CD1c-positive myeloid dendritic cell (primary cell): ENCODE measurements around the gene GPR4.
A peak's percentile ranks its signal among the peaks of the same experiment; 100 is the strongest.

Source experiments
- DNase-seq: peaks from one replicate; pipeline ENCODE4 v3.0.0-alpha.2; 2016; ENCODE audit errors: extremely low spot score

Gene GPR4

DNA sequence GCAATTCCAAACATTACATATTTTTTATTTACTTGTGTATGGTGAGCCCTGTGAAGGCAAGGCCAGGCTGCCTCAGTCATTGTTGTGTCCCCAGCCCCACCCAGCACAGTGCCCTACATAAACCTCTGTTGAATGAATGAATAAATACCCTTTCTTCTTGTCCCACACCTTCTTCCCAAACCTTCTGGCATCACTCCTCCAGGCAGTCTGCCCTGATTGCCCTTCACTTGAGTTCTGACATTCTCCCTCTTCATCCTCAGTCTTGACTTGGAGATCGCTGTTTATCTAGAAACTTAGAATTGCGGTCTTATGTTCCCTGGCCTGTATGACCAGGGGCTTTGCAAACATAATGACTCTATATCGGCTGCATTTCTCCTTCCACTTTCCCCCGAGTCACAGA is 12.2 kb downstream of the GPR4 start:
- DNase-seq, result no peak

DNA sequence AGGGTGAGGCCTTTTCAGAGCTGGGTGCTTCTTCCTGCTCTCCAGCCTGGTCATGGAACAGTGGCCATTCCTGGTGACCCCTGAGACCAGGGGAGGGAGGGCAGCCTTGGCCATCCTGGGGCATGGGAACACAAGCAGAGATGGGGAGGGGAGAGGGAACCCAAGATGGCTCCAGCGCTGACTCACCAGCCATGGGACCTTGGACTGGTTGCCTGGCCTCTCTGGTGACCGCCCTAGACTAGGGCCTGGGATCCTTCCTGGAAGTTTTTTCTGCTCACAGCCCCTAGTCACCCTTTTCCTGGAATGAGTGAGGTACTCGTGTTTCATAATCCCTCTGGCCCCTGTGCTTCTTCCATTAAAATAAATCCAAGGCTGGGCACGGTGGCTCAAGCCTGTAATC is 14.1 kb downstream of the GPR4 start:
- peak; percentile 11 for DNase-seq

DNA sequence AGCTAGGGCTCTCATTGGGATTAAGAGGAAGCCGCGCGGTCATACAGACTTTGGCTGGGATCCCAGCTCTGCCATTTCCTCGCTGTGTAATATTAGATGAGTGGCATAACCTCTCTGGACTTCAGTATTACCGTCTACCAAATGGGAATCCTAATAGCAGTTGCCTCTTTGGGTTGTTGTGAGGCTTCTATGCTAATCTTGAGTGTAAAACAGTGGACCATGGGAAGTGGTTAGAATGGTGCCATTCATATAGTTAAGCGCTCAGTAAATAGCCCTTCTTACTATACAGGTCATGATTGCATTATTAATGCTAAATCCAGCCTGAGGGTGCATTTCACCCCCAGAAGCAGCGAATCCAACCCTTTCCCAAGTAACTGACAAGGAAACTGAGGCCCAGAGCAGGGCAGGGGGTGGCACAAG is 16.8 kb downstream of the GPR4 start:
- no peak for DNase-seq

DNA sequence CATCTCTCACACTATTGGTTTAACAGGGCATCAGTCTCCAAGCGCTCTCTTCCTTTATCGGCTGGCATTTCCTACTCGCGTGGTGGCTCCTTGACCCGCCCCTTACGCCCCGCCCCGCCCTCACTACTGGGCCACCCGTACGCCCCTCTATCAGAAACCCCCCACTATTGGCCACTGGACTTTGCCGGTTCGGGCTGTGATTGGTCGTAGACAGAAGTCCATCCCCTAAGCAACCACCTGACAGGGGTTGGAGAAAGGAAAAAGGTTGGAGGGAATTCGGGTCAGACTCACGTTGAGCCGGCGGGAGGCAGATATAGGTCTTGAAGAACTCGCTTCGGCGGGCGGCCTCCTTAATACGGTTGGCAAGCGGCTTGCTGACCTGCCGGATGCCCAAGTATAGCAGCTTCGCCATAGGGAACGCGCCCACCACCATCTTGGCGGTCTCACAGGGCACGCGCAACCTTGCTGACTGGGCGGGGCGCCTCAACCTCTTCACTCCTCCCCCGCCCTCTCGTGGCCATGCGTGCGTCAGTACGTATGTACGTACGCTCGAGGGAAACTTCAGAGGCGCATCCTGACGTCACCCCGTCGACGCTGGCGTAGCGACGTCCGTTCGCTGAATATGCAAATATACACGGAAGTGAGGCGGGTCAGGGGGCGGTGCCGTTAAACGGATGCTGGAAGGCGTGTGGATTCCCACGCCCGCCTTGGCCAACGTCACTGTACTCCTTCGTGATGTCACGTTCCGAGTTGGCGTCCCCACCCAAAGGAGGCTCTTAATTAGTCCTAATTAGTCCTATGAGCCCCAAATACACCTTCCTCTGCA is 17.5 kb downstream of the GPR4 start, which contains the start of gene OPA3:
Gene OPA3, minus strand, starts transcription at position 471 of the 826 bp plus-strand sequence. Its CDS starts 38 bp downstream, at position 433.
- DNase-seq, result peak; percentile 100

DNA sequence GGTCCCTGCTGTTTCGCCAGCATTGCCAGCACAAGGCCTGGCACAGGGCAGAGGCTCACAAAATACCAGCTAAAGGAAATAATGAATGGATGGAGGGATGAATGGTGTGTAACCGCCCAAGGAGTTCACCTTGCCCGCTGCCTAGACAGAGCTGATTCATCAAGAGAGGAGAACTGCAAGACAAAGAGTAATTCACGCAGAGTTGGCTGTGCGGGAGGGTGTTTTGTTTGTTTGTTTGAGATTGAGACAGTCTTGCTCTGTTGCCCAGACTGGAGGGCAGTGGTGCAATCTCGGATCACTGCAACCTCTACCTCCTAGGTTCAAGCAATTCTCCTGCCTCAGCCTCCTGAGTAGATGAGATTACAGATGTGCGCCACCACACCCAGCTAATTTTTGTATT is 20.4 kb downstream of the GPR4 start:
- no peak for DNase-seq

DNA sequence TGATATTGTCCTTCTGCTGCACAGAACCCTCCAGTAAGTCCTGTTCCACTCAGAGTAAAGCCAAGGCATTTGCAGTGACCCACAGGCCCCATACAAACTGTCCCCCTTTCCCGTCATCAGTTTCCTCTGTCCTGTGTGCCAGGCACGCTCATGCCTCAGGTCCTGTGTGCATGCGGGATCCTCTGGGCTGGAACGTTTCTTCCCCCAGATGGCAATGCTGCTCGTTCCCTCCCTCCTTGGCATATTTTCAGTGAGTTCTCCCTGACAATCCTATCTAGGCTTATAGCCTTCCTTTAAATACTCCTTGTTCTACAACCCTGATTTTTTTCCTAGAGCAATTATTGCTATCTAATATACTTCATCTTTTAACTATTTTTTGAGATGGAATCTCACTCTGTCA is 23.2 kb downstream of the GPR4 start:
- no peak for DNase-seq

DNA sequence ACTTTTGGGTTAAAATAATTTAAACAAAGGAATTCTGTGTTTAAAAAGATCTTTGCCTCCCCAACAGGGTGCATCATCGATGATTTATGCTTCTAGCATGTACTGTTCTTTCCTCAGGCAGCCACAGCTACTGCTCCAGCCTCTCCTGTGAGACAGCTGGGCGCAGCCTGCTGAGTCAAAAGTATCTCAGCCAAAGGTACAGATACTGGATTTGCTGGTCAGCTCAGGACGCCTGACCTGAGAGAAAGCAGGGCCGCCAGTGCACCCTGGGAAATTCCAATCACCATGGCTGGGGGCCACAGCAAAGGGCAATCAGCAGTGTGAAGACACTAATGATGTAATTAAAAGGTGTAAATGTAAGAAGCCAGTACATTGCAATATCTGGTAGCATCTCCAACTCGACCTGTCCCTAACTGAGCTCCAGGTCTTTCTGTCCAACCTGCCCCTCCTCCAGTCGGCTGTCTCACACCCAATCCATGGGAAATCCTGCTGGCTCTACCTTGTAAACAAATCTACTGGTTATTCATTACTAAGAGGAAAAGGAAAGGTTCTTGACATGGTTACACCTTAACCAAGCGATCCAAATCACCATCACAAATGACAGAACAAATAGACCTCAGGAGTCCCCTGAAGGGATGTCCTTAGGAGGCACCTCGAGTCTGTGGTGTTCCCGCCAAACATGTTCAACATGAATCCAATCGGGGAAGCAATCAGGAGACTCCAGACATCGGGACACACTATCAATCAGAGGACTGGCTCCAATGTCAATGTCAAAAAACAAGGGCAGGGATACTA is 24.7 kb downstream of the GPR4 start:
- DNase-seq, result no peak

DNA sequence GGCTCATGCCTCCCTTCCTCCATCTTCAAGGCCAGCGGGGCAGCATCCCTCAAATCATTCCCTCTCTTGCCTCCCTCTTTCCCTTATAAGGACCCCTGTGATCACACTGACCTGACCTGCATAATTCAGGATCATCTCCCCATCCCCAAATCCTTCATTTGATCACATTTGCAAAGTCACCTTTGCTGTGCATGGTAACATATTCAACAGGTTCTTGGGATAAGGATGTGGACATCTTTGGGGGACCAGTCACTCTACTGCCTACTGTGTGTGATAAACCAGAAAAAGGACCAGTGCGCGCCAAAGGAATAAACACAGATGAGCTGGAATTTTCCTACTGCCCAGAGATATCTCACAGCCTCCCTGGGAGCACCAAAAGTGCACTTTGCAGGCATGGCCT is 25.3 kb downstream of the GPR4 start:
- DNase-seq, result no peak

DNA sequence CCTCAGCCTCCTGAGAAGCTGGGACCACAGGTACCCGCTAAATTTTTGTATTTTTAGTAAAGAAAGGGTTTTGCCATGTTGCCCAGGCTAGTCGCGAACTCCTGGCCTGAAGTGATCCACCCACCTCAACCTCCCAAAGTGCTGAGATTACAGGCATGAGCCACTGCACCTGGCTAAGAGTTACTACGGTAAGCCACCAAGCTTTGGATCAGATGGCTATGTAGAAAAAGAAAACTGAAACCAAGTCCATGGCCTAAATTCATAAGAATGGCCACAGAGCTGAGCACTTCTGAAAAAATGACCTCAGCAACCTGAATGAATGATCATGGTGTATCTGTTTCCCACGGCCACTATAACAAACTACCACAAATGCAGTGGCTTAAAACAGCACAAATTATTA is 26.8 kb downstream of the GPR4 start:
- DNase-seq, result no peak

DNA sequence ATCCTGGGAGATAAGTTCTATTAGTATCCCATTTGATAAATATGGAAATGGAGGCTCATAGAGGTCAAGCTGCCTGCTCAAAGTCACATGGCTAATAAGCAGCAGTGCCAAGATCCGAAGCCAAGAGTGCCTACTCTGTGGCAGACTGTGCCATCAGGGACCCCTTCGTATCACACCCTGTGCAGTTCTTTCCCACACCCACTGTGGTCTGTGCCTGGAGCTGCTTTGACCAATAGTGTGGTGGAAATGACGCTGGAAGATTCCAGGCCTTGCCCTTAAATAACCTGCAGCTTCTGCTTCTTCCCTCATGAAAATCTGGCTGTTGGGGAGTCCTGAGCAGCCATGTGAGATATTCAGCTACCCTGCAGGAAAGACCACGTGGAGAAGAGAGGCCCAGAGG is 27.5 kb downstream of the GPR4 start:
- DNase-seq, result no peak

DNA sequence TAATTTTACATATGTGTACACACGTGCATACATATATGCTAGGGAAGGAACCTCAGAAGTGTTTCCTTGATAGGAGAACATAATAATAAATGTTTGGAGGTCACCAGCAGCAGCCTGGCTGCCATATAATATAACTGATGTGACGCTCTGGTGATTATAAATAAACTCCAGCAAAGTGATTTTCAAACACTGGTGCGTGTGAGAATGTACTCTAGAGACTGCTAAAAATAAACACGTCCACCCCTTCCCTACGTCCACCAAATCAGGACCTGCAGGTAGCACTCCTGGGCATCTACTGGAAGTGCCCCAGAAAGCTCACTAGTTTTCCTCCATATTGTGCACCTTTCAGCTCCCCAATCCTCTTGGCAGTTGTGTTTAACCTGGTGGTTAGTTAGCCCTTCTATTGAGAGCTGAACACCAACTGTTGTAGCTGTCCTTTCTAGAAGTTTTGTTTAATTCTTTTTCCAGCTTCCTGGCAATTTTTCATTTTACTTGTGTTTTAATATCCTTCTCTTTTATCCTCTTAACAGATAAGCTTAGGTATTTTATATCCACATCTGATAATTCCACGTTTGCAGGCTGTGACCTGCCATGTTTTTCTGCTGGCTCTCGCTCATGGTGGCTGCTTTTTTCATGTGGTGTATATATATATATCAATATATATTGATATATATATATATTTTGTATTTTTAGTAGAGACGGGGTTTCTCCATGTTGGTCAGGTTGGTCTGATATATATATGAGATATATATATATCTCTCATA is 30.4 kb downstream of the GPR4 start:
- DNase-seq, result no peak

DNA sequence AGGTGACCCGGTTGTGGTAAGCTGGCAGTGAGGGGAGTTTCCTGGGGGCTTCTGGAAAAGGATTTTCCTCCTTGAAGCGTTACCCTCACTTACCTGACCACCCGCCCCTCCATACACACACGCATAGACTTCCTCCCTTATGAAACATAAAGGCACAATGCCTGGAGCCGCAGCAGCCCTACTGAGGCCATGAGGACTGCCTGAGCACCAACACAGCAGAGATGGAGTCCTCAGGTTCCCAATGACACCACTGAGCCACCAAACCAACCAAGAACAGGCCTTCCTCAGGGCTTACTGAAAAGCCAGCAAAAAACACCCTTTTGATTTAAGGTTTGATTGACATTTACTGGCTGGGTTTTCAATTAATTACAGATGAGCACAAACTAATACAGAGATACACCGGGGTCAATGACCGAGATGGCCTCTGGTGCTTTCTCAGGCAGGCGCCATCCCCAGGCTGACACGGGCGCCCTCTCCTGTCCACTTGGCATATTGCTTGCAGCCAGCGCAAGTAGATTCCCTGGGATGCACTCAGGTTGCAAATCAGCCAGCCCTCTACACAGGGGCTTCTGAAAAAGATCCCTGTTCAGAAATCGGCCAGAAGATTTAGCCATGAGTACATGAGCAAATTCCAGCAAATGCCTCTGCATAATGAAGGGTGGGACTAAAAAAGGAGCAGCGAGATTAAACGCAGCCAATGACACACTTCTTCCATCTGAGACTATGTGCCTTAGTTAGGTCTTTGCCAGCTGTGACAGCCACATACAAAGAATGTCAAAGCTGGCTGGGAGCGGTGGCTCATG is 32.2 kb downstream of the GPR4 start:
- DNase-seq, result peak; percentile 59

DNA sequence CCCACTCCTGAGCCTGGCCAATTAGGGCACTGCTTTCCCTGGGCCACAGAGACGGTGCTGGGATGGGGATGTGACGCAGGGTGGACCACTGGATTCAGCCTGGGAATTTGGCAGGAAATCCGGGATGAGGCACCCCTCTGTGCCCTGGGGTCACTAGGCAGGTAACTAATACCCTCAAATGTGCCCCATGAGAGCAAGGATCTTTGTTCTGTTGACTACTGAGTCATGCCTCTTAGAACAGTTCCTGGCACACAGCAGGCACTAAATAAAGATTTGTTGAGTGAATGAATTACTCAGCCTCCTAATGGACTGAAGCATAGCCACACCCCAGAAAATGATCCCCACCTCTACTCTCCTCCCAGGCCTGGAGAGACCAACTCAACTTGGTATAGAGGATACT is 33.3 kb downstream of the GPR4 start:
- DNase-seq, result no peak

DNA sequence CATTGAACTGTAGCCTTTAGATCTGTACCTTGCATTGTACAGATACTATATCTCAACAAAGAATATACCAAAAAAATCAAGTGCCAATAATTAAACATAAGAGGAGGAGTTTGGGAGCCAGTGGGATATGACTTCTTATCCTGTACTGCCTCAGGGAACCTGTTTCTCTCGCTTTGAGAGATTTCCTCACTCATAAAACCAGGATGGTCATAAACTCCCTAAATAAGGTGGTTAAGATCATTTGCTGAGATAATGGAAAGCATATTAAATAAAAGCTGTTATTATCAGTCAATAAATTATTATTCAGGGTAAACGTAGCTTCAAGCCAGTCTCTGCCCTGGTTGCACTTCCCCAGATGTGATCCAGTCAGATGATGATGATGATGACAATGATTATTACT is 34.4 kb downstream of the GPR4 start:
- DNase-seq, result no peak

DNA sequence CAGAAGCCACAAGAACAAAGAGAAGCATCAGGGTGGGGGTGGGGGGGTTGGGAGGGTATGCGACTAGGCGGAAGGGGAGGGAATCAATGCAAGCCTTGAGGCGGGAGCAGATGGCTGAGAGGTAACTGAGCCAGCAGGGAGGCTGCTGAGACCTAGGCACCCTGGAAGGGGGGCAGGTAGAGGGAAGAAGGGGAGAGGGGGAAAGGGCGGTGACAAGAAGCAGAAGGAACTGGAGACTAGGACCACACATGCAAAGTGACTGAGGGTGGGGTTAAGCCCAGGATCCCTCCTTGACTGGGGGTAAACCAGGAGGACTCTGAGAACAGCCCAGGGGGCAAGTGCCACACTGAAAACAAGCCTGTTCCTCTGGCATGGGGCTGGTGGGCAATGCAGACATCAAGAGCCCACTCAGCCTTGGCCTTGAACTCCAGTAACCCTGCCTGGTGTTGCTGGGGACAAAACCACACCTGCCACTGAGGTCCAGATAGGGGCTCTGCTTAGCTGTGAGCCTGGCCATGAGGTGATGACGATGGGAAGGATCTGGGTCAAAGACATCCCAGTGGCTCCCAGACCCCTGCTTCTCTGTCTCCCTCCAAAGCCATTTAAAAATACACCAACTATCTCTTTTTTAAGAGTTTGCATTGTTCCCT is 37.8 kb downstream of the GPR4 start:
- DNase-seq, result no peak

DNA sequence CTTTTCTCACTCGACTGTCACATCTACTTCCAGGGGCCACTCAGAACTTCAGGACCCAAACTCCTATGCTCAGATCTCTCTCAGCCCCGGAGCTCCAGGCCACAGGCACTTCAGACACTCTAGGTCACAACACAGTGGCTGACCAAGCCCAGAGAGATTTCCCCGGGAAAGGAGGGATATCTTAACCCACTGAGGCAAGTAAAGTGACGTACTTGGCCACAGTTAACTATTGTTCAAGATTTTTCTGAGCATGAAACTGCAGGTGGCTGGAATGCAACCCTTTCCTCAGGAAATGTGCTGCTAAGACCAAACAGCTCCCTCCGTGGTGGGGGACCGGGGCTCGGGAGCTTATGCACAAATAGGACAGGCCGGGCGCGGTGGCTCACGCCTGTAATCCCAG is 41.3 kb downstream of the GPR4 start:
- no peak for DNase-seq

DNA sequence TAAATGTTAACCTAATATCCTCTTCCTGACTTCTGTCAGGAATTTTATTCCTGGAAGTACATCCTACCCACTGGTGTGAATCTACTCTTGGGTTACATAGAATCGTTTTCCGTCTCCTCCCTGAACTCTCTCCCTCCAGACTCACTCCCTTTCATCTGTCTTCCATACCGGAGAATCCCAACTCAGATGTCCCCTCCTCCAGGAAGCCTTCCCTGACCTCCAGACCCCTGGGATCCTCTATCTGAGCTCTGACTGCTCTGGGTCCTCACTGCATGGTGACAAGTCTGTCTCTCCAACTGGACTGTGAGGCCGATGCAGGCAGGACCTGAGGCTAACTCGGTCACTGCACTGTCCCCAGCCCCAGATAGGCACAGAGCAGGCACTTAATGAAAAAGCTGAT is 42.0 kb downstream of the GPR4 start:
- DNase-seq, result no peak

DNA sequence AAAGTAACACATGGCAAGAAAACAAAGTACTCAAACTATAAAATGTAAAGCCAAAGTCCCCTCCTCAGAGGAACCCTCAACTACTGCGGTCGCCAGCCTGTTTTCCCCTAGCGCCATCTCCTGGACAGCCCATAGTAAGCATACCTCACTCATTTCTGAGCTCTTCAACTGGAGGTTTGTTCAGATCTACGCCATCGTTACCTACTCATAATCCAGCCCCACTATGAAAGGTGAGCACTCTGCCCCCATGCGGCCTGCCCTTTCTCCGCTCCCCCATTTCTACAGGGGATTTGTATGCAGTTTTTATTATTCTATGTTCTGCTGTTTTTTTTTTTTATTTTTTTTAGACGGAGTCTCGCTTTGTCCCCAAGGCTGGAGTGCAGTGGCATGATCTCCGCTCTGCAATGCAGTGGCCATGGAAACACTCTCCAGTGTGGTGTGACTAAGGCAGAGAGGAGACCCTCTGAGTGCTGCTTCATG is 43.6 kb downstream of the GPR4 start:
- DNase-seq, result peak; percentile 72

DNA sequence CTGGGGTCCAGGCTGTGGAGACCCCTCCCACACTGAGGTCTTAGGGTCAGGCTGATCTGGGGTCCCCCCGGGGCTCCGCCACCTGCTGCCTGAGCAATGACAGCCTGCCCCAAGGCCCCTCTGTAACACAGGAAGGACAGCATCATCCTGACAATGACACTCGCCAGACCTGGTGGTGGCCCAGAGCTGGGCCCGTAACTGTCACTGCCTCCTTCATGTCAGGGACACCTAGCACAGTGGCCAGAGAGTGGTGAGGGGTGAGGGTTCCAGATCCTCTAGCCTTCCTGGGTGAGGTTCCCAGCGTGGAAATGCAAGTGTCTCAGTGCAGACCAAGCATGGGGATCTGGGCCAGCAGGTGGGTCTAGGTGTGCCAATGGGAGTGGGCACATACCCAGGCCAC is 45.2 kb downstream of the GPR4 start:
- no peak for DNase-seq

DNA sequence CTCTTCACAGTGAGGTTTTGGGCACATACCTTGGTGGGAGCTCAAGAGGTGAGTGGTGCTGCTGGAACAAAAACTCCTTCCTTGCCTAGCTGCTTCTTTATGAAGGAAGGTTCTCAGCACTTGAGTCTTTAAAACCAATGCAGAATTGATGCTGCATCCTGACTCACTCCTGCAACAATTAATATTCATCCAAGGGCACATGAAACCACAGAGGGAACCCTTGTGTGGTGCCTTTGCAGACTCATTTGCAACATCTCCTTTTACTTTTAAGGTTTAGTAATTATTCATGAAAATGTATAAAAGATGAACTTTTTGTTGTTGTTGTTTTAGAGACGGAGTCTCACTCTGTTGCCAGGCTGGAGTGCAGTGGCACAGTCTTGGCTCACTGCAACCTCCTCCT is 47.5 kb downstream of the GPR4 start:
- DNase-seq, result no peak

DNA sequence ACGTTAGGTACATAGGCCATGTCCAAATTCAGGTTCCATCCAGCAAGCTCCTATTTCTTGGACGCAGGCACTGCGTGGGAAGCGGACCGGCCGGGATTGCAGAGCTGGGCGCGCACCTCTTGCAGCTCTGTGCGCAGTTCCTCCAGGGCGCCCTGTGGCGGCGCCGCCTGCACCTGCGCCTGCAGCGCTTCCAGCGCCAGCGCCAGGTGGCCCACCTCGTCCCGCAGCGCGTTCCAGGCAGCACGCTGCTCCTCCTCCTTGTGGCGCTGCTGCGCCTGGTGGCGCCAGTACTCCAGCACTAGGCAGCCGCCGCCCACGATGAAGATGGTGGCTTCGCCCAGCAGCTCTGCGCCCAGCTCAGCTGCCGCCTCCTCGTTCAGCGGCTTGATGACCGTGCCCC is 48.5 kb downstream of the GPR4 start:
- DNase-seq, result no peak
